ENCODE results near the gene ARHGAP25. TPM values are rescaled to one million over a fixed set of nuclear protein-coding genes. Genes with fewer than 3 reads are reported as not detected.

ARHGAP25 gene
- total RNA-seq, 1 donor from 2014 or later = 0.50 TPM

GRCh38 chr2:68733365-68733764 is 1.2 kb upstream of the ARHGAP25 start:
- H3K27ac Mint-ChIP-seq (ENCODE audit: unreplicated experiment) = no peak overlapping the region
- no peaks in the 10 kb centered on the region for H3K36me3 Mint-ChIP-seq (ENCODE audit: low read depth)
- H3K9me3 Mint-ChIP-seq (ENCODE audit: low read depth) = no peaks in the 10 kb centered on the region
- DNase-seq (ENCODE audit: low spot score) = no peak
- H3K4me1 Mint-ChIP-seq (ENCODE audit: low read depth) = no peaks in the 10 kb centered on the region
- no peaks in the 10 kb centered on the region for H3K27me3 Mint-ChIP-seq (ENCODE audit: low read depth)
- no peak for TF ChIP-seq CTCF (IDR thresholded peaks at IDR 0.05)
- no peak overlapping the region for H3K4me3 Mint-ChIP-seq (ENCODE audit: unreplicated experiment)

- DNase-seq (ENCODE audit: low spot score) = no peak
- Mint-ChIP-seq H3K9me3 (ENCODE audit: low read depth) (no peaks in the 10 kb centered on the region), H3K27me3 (ENCODE audit: low read depth) (no peaks in the 10 kb centered on the region), H3K4me3 (ENCODE audit: unreplicated experiment) (no peak overlapping the region), H3K36me3 (ENCODE audit: low read depth) (no peaks in the 10 kb centered on the region), H3K4me1 (ENCODE audit: low read depth) (no peaks in the 10 kb centered on the region), H3K27ac (ENCODE audit: unreplicated experiment) (no peak overlapping the region)
- no peak for TF ChIP-seq CTCF (IDR thresholded peaks at IDR 0.05)
Observed at GRCh38 chr2:68734176-68734575, 435 bp upstream of the ARHGAP25 start.

DNA sequence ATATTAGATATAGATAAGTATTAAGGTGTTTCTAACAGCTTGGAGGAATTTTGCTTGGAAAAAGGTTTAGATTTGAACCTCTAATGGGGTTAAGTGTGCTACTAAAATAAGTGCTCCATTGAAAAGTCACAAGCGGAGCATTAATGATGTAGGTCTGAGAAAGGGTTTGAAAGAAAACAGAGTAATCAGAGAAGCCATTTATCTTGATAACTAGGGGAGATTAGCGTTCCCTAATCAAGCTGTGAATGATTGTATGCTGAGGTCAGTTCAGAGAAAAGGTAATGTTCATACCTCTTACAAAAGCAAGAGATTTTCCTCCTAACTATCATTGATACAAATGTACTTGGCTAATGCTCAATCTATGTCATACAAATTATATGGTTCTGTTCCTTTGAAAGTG is 1.5 kb downstream of the ARHGAP25 start:
- no peak for DNase-seq (ENCODE audit: low spot score)
- no peak for TF ChIP-seq CTCF (IDR thresholded peaks at IDR 0.05)
- no peaks in the 10 kb centered on the region for H3K9me3 Mint-ChIP-seq (ENCODE audit: low read depth)
- no peaks in the 10 kb centered on the region for H3K36me3 Mint-ChIP-seq (ENCODE audit: low read depth)
- no peaks in the 10 kb centered on the region for H3K27me3 Mint-ChIP-seq (ENCODE audit: low read depth)
- H3K4me1 Mint-ChIP-seq (ENCODE audit: low read depth) = no peaks in the 10 kb centered on the region
- no peak overlapping the region for H3K27ac Mint-ChIP-seq (ENCODE audit: unreplicated experiment)
- H3K4me3 Mint-ChIP-seq (ENCODE audit: unreplicated experiment) = no peak overlapping the region

GRCh38 chr2:68737711-68738110 is 3.1 kb downstream of the ARHGAP25 start:
- H3K9me3 Mint-ChIP-seq (ENCODE audit: low read depth) = no peaks in the 10 kb centered on the region
- H3K4me1 Mint-ChIP-seq (ENCODE audit: low read depth) = no peaks in the 10 kb centered on the region
- H3K4me3 Mint-ChIP-seq (ENCODE audit: unreplicated experiment) = no peak overlapping the region
- no peak overlapping the region for H3K27ac Mint-ChIP-seq (ENCODE audit: unreplicated experiment)
- no peak for DNase-seq (ENCODE audit: low spot score)
- no peaks in the 10 kb centered on the region for H3K36me3 Mint-ChIP-seq (ENCODE audit: low read depth)
- no peak for TF ChIP-seq CTCF (IDR thresholded peaks at IDR 0.05)
- no peaks in the 10 kb centered on the region for H3K27me3 Mint-ChIP-seq (ENCODE audit: low read depth)

DNA sequence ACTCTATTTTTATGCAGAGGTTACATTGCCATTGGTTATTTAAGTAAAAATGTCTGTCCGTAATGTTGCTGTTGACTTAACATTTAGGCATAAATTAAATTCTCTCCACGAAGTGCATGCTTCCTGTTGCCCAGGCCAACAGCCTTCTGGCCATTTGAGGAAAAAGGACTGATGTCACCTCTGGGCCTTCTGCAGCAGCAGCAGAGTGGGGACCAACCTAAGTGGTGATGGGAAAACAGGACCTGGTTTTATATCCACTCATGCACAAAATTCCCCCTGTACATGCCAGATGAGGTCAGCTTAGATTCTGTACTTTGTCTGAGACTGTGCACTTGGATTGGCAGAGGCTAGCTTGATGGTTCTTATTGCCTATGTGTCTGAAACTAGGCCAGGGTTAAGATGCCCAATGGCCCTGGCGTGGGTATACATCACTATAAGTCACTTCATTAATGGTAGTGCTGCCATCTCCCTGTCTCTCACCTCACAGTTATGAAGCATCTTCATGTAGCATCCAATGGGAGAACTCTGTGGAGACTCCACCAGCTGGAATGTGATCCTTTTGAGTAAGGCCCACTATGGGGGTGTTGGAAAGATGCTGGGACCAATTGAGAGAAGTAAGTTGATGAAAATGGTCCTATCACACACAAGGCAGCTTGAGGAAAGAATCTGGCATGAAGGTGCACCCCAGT is 4.4 kb downstream of the ARHGAP25 start:
- Mint-ChIP-seq H3K27me3 (ENCODE audit: low read depth) (no peaks in the 10 kb centered on the region), H3K9me3 (ENCODE audit: low read depth) (no peaks in the 10 kb centered on the region), H3K27ac (ENCODE audit: unreplicated experiment) (no peak overlapping the region), H3K4me3 (ENCODE audit: unreplicated experiment) (no peak overlapping the region), H3K4me1 (ENCODE audit: low read depth) (no peaks in the 10 kb centered on the region), H3K36me3 (ENCODE audit: low read depth) (no peaks in the 10 kb centered on the region)
- DNase-seq (ENCODE audit: low spot score) = no peak
- no peak for TF ChIP-seq CTCF (IDR thresholded peaks at IDR 0.05)
